NCI-H187 treated with DMSO at 0.1 percent for 48 hours (cell line): Measurements from ENCODE around the gene SSBP3.

ENCODE experiments used
- DNase-seq: peaks from one replicate; lab custom pipeline; 2025; lab: John Stamatoyannopoulos, UW

SSBP3 gene

DNA sequence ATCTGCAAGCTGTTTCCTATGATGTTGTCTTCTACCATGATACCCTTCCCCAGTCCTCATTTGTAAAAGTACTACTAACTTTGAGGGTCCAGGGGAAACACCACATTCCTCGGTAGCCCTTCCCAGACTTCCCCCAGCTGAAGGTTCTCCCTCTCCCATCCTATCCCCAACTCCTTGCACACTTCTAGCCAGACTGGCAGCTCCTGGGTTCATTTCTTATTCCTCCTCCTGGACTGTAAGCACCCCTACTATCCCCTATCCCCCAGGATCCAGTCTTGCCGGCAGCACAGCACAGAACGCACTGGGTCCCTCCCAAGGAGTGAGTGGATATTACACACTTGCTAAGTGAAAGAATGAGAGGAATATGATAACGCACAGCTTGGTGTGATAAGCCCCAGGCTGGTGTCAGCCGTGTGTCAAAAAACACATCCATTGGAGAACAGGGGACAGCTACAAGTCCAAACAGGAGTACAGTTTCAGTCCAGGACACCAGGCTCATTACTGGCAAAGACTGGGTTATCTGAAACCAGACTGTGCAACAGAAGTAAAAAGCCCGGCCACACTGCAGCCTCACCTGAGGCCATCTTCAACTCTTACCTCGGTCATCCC lies 100.2 kb downstream of the SSBP3 start:
- no peak for DNase-seq

DNA sequence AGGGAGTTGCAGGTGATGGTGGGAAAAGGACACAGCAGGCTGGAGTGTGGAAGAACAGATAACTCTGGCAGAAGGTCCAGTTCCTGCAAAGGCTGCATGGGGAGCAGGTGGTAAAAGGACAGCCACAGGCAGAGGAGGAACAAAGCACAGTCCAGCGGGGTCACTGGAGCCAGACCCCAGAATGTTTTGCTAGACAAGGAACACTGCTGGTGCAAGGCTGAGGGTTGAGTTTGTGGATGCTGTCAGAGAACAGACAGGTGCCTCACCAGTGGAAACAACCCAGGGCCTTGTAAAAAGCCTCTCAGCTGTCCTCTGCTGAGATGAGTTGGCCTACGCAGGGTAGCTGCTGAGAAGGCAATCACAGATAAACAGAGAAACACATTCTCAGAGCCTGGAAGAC lies 101.7 kb downstream of the SSBP3 start:
- no peak for DNase-seq

DNA sequence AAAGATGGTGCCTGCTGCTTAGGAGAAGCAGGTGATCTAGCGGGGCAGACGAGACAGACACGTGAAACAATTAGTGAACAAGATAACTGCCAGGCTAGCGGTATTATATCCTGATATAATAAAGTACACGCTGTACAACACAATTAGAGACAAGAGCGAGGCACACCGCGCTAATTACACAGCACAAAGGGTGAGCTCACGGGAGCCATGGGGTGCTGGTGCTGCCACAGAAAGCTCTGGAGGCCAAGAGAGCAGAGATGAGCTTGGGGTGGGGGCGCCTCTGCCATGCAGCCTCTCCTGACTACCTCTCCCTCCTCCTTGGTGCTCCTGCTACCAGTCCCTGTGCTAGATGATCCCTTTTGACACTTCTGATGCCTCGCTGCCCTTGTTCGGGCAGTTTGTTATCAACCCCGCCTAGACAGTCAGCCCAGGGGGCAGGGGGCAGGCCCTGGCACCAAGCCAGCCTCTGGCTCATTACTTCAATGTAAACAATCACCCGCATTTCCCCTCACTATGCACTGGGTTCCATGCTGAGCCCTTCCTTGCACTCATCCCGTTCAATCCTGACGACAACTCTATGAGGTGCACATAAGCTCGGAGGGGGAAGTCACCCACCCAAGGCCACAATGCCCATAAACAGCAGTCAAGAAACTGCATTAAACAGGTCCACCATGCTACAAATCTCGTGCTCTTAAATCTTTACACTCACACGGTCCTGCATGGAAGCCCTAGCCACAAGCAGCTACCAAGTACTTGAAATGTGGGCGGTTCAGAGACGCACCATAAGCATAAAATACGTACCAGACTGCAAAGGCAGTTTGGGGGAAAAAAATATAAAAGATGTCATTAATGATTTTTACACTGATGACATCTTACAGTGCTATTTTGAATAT lies 103.0 kb downstream of the SSBP3 start:
- no peak for DNase-seq

DNA sequence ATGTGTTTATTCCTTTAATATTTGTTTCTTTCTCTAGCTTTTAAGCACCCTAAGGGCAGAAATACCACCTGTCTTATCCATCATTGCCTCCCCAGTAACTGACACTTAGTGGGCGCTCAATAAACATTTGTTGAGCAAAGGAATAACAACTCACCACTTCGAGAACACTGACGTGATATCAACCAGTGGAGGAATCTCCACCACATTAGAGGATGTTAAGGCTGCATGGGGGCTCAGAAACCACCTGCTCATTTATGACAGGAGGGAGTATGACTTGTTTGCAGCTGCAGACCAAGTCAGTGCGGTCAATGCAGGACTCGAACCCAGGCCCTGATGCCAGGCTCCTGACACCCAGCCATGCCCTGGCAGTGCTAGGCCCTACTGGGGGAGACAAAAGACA lies 103.6 kb downstream of the SSBP3 start:
- DNase-seq: no peak

DNA sequence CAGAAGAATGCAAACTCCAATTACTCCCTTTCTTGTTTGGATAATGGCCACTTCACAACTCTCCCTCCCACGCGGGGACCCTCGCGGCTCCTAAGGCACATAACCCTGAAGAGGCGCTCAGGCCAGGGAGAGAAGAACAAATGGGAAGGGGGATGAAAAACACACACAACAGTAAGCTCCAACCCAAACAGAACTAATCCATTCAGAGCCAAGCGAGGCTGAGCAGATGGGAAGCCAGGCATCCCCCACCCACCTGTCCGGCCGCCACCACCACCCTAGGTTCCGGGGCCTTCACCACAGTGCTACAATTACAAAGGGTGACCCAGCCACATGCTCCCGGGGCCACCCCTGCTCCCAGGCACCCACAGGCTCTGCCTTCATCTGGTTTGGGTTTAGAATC lies 104.7 kb downstream of the SSBP3 start:
- no peak for DNase-seq

DNA sequence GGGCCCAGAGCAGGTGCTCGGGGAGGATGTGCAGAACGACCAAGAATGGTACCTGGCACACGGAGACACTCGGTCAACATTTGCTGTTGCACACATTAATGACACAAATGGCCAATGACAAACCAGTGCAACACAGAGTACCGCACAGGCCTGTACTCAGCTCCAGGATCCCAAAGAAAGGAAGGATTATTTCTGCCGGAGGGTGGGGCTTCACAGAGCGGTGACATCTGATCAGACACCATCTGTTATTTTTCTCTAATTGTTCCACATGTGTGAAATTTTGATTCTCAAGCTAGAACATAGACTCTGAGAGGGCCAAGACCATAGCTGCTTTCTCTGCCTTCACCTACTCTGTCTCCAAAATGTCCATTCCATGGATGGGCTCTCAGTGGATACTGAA lies 105.8 kb downstream of the SSBP3 start:
- no peak for DNase-seq

DNA sequence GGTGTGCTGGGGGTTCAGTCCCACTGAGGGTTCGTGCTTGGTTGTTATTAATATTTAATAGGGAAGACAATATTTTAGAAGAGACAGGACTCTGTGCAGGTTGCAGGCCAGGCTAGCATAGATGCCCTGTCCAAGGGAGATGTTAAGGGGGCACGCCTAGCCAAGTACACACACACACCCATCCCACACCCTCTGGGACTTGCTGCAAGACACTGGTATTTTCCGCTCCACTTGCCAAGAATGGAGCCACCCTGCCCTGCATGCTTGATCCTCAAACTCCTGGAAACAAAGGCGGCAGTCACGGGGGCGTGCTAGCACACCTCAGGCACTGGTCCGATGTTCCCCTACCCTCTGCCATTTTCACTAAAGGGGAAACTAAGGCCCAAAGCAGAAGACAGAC lies 107.2 kb downstream of the SSBP3 start:
- no peak for DNase-seq

DNA sequence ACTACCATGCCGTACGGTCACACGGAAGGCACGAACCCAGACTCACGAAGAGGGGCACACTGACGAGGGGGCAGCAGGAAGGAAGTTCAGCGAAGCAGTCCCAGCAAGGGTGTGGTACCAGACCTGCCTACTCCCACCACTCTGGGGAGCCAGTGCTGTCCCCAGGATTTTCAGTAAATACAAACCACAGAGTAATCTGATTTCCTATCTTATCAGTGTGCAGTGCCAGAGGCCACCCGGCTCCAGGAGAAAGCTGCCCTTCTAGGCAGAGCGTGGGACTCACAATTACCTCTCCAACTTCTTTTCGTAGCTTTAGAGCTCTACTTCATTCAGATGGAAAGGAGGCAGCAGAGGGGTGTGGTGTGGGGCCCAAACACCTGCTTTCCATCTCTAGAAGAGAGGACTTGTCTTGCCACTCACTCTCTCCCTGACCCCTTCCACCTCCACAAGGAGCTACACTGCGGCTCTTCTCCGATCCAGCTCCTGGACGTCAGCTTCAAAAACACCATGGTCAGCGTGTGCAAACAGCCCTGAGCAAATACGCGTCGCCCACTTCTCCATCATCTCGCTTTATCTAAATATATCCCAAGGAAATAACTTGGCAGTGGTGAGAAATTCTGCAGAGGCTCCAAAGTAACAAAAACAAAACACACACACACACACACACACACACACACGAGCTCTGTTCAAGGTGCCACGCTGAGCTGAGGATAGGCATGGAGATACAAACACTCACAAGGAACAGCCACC lies 107.7 kb downstream of the SSBP3 start:
- DNase-seq: no peak

DNA sequence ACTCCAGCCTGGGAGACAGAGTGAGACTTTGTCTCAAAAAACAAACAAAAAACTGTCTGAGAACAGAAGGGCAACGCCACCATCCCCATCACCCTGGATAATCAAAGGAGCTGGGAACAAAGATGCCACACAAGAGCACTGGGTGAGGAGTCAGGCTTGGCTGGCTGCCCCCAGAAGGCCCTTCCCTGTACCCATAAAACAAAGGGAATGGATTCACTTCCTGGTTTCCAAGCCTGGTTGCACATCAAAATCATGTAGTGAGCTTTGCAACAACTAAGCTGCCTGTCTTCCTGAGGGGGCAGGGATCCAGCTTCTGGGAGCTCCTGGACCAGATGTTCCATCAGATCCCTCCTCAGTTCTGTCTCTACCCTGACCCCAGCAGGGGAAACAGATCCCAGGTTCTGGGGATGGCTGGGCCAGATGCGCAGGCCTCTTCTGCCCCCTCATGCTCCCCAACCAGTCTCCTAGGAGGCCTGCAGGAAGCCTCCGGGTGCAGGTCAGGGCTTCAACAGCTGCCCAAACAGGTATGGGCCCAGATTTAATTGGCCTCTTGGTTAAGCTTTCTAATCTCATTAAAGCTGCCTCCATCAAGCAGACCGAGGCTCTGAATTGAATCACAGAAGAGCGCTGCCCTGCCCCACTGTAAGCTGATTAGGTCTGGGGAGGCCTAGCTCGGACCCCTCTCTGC lies 108.5 kb downstream of the SSBP3 start:
- DNase-seq: no peak

DNA sequence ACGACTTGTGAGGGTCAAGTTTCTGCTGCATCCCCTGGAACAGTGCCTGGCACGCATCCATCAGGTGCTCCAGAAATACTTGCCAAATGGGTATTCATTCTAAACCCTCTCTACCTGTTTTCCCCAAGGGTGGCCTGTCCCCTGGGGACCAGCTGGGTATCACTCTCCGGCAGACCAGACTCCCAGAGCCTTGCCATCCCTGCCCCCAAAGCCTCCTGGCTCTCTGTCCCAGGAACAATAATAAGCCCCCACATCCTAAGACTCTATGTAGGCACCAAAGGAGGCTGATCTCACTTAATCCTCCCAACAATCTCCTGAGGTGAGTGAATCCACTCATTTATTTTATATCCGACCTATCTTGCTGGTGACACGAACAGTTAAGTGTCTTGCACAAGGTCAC lies 109.5 kb downstream of the SSBP3 start:
- DNase-seq: no peak

DNA sequence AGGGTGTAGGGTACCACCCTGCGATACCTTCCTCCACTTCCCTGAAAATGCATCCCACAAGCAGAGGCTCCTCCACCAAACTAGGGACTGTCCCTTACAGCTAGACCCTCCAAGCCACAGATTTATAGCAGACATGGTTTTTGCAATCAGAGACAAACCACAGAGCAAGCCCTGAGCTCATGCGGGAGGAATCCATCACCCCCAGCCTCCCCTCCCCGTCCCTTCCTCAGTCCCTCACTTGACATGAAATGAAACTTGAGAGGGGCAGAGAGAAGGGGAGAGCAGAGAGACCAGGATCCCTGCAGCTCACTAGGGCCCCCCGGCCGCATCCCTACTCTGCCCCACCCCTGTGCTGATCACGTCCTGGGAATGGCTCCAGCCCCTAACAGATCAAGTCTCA lies 111.3 kb downstream of the SSBP3 start:
- DNase-seq: no peak

DNA sequence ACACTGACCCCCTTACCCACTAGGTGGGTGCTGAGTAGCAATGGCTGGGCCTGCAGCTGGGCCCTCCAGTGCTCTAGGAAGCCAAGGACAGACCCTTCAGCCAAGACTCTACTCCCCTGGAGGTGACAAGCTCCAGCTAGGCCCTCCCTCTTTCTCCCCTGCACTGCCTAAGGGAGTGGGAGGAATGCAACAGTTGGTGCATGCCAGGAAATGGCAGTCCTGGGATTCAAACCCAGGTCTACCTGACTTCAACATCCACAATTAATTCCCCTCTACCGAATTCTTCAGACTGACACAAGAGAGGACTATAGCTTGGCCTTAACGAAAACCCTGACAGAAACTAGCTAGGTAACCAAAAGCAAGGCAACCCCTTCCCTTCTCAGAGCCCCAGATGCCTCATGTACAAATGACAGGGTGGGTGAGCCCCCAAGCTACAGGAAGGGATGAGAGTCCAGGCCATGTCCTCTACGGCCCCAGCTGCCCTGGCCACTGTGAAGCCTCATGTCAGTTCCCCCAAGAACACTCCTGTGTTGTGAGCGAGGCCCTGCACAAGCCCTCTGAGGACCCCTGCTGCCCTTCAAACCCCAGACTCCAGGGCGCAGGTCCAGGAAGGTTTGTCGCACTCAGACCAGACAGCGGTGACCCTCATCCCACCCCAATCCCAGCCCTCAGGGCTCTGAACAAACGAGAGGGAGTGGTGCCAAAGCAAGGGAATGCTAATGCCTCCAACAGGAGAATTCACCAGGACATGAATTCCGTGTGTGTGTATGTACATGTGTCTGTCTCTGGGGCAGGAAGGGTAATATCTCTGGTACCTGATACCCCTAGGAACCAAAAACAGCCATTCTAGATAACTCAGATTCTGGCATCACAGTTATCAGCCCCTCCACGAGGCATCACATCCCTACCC lies 113.9 kb downstream of the SSBP3 start:
- no peak for DNase-seq

DNA sequence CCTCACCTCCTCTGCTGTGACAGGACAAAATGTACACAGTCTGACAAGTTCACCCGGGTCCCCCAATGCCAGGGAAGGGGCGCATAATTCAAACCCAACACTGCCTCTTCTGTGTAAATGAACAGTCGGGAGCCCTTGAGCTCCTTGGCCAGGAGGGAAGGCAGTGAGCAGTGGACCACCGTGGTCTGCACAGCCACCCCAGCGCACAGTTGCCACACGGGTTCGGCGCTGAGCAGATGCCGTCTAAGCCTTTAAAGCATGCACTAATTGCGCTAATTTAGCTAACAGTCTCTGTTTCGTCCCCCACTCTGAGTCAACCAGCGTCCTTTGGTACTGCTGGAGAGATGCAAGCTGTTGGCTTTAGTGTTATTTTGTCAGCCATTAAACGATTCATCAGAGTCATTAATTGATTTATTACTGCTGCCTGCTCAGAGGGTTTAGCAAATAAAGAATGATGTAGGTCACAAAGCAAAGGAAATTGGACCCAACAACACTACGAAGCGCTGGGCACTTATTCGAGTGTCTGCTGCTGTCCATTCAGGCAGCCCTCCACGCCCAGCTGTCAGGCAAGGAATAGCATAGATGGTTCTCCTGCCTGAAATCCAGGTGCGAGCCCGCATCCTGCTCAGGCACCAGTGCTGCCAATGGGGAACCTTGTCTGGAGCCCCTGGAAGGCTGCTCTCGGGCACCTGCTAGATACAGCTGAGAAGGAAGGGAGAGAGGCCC lies 114.8 kb downstream of the SSBP3 start:
- no peak for DNase-seq

DNA sequence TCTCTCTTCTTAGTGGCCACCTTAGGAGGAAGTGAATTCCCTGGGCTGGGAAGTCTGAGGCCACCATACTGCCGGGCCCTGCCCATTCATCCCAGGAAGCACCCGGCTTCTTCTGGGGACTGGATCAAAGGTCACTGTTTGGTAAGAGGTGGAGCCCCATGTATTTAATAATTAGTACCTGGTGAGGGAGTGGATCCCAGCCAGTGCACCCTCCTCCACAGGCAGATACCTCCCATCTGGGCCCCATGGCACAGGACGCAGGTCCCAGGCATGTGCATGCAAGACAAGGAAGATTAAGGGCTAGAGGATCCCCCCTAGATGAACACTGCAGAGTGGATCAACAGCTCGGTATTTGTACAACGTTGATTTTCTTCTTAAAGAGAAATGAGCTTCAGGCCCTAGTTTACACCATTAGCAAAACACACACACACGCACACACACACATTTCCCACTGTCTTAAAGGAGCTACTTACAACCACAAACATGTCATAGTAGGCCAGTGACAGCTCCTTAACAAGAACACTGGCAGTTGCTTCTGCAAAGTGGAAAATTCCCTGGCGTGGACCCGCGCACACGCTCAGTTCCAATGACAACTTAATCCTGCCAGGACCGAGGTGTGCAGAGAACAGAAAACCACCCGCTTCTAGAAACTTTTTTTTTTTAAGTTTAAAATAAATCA lies 115.5 kb downstream of the SSBP3 start:
- DNase-seq: no peak

DNA sequence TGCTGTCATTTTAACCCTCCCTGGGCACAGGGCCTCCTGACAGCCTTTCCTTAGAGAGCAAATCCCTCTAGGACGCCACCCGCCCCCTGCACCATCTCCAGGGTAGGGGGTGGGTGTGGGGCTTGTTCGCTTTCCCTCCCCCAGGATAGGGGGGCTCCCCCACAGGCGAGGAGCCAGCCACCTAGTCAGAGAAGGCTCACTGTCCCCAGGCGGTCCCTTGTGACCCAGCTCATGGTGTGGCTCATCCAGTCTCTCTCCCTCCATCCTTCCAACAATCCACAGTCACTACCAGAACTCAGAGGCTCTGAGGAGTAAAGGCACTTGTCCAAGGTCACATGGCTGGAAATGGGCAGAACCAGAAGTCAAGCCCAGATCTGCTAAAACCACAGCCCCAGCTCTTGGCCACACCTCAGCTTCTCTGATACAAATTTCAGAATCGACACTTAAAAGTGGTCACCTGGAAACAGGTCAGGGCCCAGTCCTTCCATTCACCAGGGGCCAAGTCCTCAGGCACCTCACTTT lies 116.4 kb downstream of the SSBP3 start:
- no peak for DNase-seq

DNA sequence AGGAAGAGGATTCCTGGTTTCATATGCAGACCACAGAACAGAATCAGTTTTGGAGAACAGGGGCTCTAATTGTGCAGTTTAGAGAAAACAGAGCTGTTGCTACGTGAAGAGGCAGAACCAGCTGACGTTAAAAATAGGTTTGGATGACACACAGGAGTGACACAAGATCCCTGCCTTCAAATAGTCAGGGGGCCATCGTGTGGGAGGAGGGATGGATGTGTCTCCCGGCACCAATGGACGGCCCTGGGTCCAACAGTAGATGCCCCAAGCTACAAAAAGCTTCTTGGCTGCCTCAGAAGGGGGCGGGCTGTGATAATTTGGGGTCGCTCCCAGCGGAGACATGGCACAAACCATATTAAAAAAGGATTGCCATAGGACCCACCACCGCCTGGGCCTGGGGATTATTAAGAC lies 118.4 kb downstream of the SSBP3 start:
- no peak for DNase-seq

DNA sequence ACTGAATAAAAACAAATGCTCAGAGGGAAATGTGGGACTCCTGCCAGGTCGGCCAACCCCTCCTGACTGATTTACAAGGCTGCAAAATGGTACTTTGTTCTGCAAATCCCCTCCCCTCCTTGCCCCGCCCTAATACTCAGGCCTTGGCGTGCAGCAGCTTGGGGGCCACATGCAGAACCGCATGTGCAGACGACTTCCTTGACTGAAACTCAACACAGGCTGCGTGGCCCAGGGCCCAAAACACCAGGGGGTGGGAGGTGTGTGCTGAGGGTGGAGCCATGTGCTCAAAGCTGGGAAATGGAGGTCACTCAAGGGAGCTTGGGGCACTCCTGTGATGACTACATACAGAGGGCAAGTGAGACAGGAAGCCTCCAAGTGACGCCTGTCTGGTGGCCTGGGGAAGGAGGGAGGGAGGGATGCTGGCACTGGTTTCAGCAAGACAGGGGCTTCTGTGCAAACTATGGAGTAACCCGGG lies 119.0 kb downstream of the SSBP3 start:
- peak; percentile 27 for DNase-seq

DNA sequence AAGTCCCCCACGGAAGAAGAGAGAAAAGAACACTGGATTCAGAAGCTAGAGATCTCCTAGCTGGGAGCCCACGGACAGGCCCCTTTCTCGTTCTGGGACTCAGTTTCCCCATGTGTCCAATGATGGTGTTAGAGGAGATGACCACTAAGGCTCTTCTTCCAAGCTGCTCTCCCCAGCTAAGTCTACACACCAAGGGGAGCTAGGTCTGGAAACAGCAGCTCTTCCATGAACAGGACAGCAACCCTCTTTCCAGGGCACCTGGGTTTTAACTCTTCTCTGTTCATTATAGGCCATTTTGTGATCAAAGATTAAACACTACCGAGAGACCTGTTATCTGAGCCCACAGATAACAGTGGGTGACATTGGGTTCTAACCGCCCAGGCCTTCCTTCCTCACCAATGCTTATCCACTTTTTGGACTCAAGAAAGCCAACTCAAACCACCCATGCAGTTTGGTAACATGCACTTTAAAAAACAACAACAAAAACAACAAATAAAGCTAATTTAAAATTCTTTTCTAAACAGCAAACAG lies 120.3 kb downstream of the SSBP3 start:
- DNase-seq: no peak

DNA sequence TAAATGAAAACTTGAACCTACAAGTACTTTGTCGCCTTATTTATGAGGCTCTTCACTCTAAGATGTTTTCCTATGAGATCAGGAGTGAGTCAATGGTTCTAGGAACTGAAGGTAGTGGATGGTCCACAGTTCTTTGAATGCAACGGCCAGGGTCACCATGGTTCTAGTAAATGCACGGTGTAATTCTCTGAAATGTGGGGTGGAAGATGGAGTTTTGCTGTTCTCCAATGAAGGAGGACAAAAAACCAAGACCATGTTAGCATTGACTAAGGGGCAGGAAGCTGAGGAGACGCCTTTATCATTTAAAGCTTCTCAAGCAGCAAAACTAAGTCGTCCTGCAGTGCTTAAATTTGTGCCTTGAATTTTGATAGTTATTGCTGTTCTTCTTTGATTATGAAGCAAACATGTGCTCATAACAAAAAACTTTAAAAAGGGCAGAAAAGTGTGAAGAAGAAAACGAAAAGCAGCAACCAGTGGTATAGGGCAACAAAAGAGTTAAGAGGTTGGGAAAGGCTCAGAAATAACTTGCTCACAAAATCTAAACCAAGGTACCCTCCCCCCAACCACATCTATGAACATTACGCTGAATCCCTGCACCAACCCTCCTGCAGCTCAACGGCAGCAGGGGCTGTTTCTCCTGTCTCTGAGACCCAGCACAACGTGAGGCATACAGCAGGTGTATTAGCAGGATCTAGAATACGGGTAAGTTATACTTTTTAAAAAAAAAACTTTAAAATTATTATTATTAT lies 121.2 kb downstream of the SSBP3 start:
- DNase-seq: no peak
